ENCODE results near the gene PEX11G.

GRCh38 chr19:7450243-7451223, 38.3 kb downstream of the PEX11G start:
- TF ChIP-seq, protein P1, sequence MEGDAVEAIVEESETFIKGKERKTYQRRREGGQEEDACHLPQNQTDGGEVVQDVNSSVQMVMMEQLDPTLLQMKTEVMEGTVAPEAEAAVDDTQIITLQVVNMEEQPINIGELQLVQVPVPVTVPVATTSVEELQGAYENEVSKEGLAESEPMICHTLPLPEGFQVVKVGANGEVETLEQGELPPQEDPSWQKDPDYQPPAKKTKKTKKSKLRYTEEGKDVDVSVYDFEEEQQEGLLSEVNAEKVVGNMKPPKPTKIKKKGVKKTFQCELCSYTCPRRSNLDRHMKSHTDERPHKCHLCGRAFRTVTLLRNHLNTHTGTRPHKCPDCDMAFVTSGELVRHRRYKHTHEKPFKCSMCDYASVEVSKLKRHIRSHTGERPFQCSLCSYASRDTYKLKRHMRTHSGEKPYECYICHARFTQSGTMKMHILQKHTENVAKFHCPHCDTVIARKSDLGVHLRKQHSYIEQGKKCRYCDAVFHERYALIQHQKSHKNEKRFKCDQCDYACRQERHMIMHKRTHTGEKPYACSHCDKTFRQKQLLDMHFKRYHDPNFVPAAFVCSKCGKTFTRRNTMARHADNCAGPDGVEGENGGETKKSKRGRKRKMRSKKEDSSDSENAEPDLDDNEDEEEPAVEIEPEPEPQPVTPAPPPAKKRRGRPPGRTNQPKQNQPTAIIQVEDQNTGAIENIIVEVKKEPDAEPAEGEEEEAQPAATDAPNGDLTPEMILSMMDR (conservative IDR thresholded peaks at IDR 0.05 in 1 of 2, IDR thresholded peaks at IDR 0.05 in 1 of 2; ENCODE audit: extremely low read depth in 1 of 2, insufficient read depth in 1 of 2, low read depth in 1 of 2, low read length in 2 of 2): no peak
- TF ChIP-seq EZH2 (IDR thresholded peaks at IDR 0.05; ENCODE audit: borderline replicate concordance, low read length): no peak

Data from mammary epithelial cell (primary cell).